Pancreas (tissue), 10 donors: Measurements from ENCODE around the gene DUSP16. TPM values are rescaled to one million over a fixed set of nuclear protein-coding genes. Genes with fewer than 3 reads are reported as not detected.

Source experiments
- ATAC-seq, 4 donors: fragments of 200-7000 bp; cut with Tn5 transposase; one replicate each; pipeline versions ENCODE4 v1.8.0 to v1.9.1; 2020; ENCODE audit warnings: mild to moderate bottlenecking in 4 of 4, moderate library complexity in 4 of 4
- DNase-seq, 6 donors: peaks; one replicate each; pipeline ENCODE4 v3.0.0-alpha.2; 2020
- FAIRE-seq: peaks from 2 replicates; lab custom pipeline; 2012; peaks lifted over from hg19 to GRCh38; lab: Jason Lieb, UNC
- H3K27ac ChIP-seq, 4 donors: fragments of 200-600 bp; sonication (generic); 1 replicate in 3 of 4; 2 replicates in 1 of 4; pipeline versions ENCODE4 v1.5.0 to v1.8.0; 2020
- H3K27me3 ChIP-seq, 4 donors: fragments of 200-600 bp; one replicate each; pipeline ENCODE4 v1.8.0; 2021
- H3K36me3 ChIP-seq, 3 donors: fragments of 200-600 bp; sonication (generic) in 1 of 3; one replicate each; pipeline versions ENCODE4 v1.5.0 to v1.8.0; 2020 to 2021
- H3K4me1 ChIP-seq, 3 donors: fragments of 200-600 bp; one replicate each; pipeline ENCODE4 v1.8.0; 2021
- H3K4me3 ChIP-seq, 4 donors: fragments of 200-600 bp; sonication (generic) in 2 of 4; one replicate each; pipeline versions ENCODE4 v1.5.0 to v1.8.0; 2020 to 2021
- H3K9me3 ChIP-seq, 4 donors: fragments of 200-600 bp; one replicate each; pipeline ENCODE4 v1.8.0; 2021
- WGBS, 2 donors: extraction: QIAGEN DNeasy Blood & Tissue Kit; methylation state at CpG; one replicate each; pipeline ENCODE4 v1.1.7; 2013; 5-methylcytosine and 5-hydroxymethylcytosine counted together
- intact Hi-C, 3 donors: fragments of 100-400 bp; cut with DNase I; formaldehyde crosslinking; loops; one replicate each; pipeline versions ENCODE4 v1.11.1 to v1.14.2; 2022
- polyA plus RNA-seq, 2 donors: library from polyadenylated mRNA; stranded (reverse); fragments of 200-250 nt; gene quantifications; one replicate each; pipeline ENCODE4 v1.2.3, GENCODE V29; 2013
- total RNA-seq, 6 donors: library from RNA; stranded (reverse); fragmentation: NEBNext Ultra II Directional in 4 of 6; extraction: Animal tissue kit (Norgen Biotek cat#: 25700) in 4 of 6; gene quantifications; one replicate each; pipeline versions ENCODE4 v1.2.1 to v1.2.4, GENCODE V29; 2021 to 2023
- TF ChIP-seq, protein P1 (sequence below), 4 donors: fragments of 200-600 bp; sonication (generic) in 3 of 4; IDR thresholded peaks; one replicate each; pipeline versions ENCODE4 v1.5.0 to v1.8.0; 2021; ENCODE audit warnings: antibody characterized with exemption in 4 of 4
- donor health status: healthy with polysubstance abuse.
- donor health status: DM: no; HTN: no; CAD: no; lungs with moderate emphysema.
- donor health status: DM: no; HTN: no; CAD: no.
- donor health status: control.
- donor health status: control.
- donor health status: Bipolar disorder and iron deficiency.
- donor health status: DM: yes; HTN: yes; CAD: no.
- donor health status: DM: no; HTN: no; CAD: no.
- donor health status: DM: no; HTN: no; CAD: no.
- donor health status: DM: yes; HTN: yes; CAD: no.

DUSP16 gene
- total and polyA plus RNA-seq, 8 donors = 5.8 to 38.7 (median 26.5) TPM

DNA sequence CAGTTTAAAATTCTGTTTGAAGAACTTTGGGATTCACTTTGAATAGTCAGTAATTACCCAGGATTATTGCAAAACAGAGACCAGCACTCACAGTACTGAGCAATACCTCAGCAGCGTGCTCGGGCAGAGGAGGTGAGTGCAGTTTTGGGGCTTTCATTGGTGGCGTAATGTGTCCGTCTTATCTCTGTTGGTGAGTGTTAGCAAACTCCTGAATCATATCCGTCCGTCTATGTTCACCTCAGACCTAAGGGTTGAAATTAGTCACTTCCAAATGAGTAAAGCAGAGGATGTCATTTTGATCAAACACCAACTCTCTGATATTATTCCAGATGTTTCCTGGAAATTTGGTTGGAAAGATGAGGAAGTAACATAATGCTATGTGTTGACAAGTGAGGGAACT lies 123.0 kb downstream of the DUSP16 start:
- H3K4me3 ChIP-seq = no peak overlapping the region
- no peaks in the 10 kb centered on the region for H3K27me3 ChIP-seq
- FAIRE-seq (no peak), ATAC-seq (peak in 1 of 4 donors; percentile 26), DNase-seq (no peak)
- H3K9me3 ChIP-seq = no peaks in the 10 kb centered on the region
- TF ChIP-seq, protein P1, sequence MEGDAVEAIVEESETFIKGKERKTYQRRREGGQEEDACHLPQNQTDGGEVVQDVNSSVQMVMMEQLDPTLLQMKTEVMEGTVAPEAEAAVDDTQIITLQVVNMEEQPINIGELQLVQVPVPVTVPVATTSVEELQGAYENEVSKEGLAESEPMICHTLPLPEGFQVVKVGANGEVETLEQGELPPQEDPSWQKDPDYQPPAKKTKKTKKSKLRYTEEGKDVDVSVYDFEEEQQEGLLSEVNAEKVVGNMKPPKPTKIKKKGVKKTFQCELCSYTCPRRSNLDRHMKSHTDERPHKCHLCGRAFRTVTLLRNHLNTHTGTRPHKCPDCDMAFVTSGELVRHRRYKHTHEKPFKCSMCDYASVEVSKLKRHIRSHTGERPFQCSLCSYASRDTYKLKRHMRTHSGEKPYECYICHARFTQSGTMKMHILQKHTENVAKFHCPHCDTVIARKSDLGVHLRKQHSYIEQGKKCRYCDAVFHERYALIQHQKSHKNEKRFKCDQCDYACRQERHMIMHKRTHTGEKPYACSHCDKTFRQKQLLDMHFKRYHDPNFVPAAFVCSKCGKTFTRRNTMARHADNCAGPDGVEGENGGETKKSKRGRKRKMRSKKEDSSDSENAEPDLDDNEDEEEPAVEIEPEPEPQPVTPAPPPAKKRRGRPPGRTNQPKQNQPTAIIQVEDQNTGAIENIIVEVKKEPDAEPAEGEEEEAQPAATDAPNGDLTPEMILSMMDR (IDR thresholded peaks at IDR 0.05) = no peak
- peaks cover 0 to 8% (median 0%) of the 10 kb centered on the region in 3 donors for H3K36me3 ChIP-seq
- H3K4me1 ChIP-seq = peaks cover 10 to 31% (median 31%) of the 10 kb centered on the region in 3 donors
- no peak overlapping the region for H3K27ac ChIP-seq
- 82 to 83% methylated on average over 6 of the region's 6 CpGs for WGBS, 2 donors
- intact Hi-C loops = no loop called here

DNA sequence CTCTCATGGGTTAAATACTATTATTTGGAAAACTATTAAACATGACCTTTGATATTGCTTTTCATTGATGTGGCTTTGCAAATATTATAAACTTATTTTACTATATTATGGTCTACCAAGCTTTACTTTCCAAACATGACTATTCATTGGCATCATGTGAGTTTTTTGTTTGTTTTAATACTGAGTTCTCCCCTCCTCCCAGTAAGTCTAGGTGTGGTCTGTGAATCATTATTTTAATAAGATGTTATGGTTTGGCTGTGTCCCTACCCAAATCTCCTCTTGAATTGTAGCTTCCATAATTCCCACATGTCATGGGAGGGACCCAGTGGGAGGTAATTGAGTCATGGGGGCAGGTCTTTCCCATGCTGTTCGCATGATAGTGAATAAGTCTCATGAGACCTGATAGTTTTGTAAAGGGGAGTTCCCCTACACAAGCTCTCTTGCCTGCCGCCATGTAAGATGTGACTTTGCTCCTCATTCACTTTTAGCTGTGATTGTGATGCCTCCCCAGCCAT lies 125.8 kb downstream of the DUSP16 start:
- Histone ChIP-seq H3K36me3 (peaks cover 0 to 8% (median 0%) of the 10 kb centered on the region in 3 donors), H3K4me1 (peaks cover 13 to 30% (median 15%) of the 10 kb centered on the region in 3 donors), H3K27ac (no peak overlapping the region), H3K27me3 (no peaks in the 10 kb centered on the region), H3K4me3 (no peak overlapping the region), H3K9me3 (no peaks in the 10 kb centered on the region)
- ATAC-seq = no peak
- no peak for FAIRE-seq
- WGBS, 2 donors = 97 to 98% methylated on average over 2 of the region's 2 CpGs
- TF ChIP-seq, protein P1 (IDR thresholded peaks at IDR 0.05) = no peak
- intact Hi-C loops = no loop called here
- DNase-seq = no peak

DNA sequence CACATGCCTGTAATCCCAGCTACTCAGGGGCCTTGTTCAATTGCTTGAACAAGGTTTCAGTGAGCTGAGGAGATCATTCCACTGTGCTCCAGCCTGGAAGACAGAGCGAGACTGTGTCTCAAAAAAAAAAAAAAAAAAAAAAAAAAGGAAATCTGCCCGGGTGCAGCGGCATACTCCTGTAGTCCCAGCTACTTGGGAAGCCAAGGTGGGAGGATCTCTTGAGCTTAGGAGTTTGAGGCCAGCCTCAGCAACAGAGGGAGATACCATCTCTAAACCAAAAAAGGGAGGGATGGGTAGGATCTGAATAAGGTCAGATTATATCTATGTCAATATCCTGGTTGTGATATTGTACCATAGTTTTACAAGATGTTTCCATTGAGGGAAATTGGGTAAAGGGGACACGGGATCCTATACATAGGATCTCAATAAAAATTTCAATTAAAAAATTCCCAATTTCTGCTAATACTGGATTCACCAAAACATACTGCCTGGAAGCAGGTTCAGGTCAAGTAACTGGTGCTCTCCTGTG lies 129.4 kb downstream of the DUSP16 start:
- 79 to 89% methylated on average over 4 of the region's 4 CpGs for WGBS, 2 donors
- Histone ChIP-seq H3K4me1 (peaks cover 6 to 20% (median 7%) of the 10 kb centered on the region in 3 donors), H3K27ac (no peak overlapping the region), H3K9me3 (no peaks in the 10 kb centered on the region), H3K27me3 (no peaks in the 10 kb centered on the region), H3K4me3 (no peak overlapping the region), H3K36me3 (peaks cover 0 to 8% (median 0%) of the 10 kb centered on the region in 3 donors)
- TF ChIP-seq, protein P1 (IDR thresholded peaks at IDR 0.05) = no peak
- intact Hi-C loops = no loop called here
- ATAC-seq (peak in 2 of 4 donors; percentile 35 to 56), FAIRE-seq (no peak), DNase-seq (no peak)

DNA sequence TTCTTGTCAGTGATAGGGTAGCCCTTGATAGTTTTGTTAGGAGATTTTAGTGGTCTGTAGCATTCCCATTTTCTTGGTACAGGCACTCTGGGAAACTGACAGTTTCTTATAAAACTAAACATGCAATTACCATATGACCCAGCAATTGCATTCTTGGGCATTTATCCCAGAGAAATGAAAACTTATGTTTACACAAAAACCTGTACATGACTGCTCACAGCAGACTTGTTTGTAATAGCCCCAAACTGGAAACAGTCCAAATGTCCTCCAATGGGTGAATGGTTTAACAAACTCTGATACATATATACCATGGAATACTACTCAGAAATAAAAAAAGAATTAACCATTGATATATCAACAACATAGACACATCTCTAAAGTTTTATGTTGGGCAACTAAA lies 130.3 kb downstream of the DUSP16 start:
- H3K27me3 ChIP-seq = no peaks in the 10 kb centered on the region
- H3K9me3 ChIP-seq = no peaks in the 10 kb centered on the region
- intact Hi-C loops = no loop called here
- H3K4me1 ChIP-seq = peaks cover 6 to 20% (median 7%) of the 10 kb centered on the region in 3 donors
- FAIRE-seq = peak; percentile 87
- DNase-seq = peak in 3 of 6 donors; percentile 37 to 54 (median 43)
- TF ChIP-seq, protein P1 (IDR thresholded peaks at IDR 0.05) = no peak
- H3K4me3 ChIP-seq = no peak overlapping the region
- H3K36me3 ChIP-seq = peaks cover 0 to 8% (median 0%) of the 10 kb centered on the region in 3 donors
- peak; percentile 86 to 90 (median 89) for ATAC-seq
- peak overlapping the region in 2 of 4 donors; percentile 44 to 52 for H3K27ac ChIP-seq
